ENCODE results near the gene SIRT4. TPM values are rescaled to one million over a fixed set of nuclear protein-coding genes. Genes with fewer than 3 reads are reported as not detected.
A peak's percentile ranks its signal among the peaks of the same experiment; 100 is the strongest.

Gene SIRT4
- total and polyA plus RNA-seq, 11 donors = 3.0 to 10.6 (median 4.7) TPM

- peak overlapping the region in 2 of 12 donors; percentile 20 to 25 for H3K4me3 ChIP-seq
- H3K36me3 ChIP-seq = peaks cover 0 to 4% (median 0%) of the 10 kb centered on the region in 9 donors
- no peaks in the 10 kb centered on the region for H3K27me3 ChIP-seq
- ATAC-seq = no peak
- H3K9me3 ChIP-seq = no peaks in the 10 kb centered on the region
- TF ChIP-seq POLR2A (IDR thresholded peaks at IDR 0.05) (no peak), CTCF (IDR thresholded peaks at IDR 0.05) (no peak)
- peaks cover 7 to 41% (median 34%) of the 10 kb centered on the region in 12 donors for H3K4me1 ChIP-seq
- DNase-seq = no peak
- peak overlapping the region in 3 of 12 donors; percentile 35 to 51 (median 39) for H3K27ac ChIP-seq
- intact Hi-C loops (cut with DNase I) = loop anchor here in 2 of 10 donors (1.0 to 2.0 kb wide), 2 partner anchors 38 to 65 kb away; partner anchors contain the start of gene RPLP0 (in 1 of the 2)
- WGBS, 4 donors = 51 to 62% (median 54%) methylated on average over 8 of the region's 8 CpGs
Observed at GRCh38 chr12:120266180-120266870, 35.8 kb upstream of the SIRT4 start.

GRCh38 chr12:120267736-120268135 lies 34.4 kb upstream of the SIRT4 start:
- Histone ChIP-seq H3K4me3 (no peak overlapping the region), H3K27me3 (no peaks in the 10 kb centered on the region), H3K27ac (no peak overlapping the region), H3K36me3 (no peaks in the 10 kb centered on the region), H3K4me1 (peaks cover 5 to 27% (median 22%) of the 10 kb centered on the region in 12 donors), H3K9me3 (no peaks in the 10 kb centered on the region)
- 53 to 65% (median 58%) methylated on average over 4 of the region's 4 CpGs for WGBS, 4 donors
- intact Hi-C loops (cut with DNase I) = loop anchor here in 1 of 10 donors (2.0 kb wide), 1 partner anchor 39 kb away; no protein-coding TSS in a partner anchor
- DNase-seq (no peak), ATAC-seq (no peak)
- TF ChIP-seq POLR2A (IDR thresholded peaks at IDR 0.05) (no peak), CTCF (IDR thresholded peaks at IDR 0.05) (no peak)

- Histone ChIP-seq H3K27me3 (no peaks in the 10 kb centered on the region), H3K4me3 (no peak overlapping the region), H3K4me1 (no peaks in the 10 kb centered on the region), H3K9me3 (no peaks in the 10 kb centered on the region), H3K27ac (no peak overlapping the region), H3K36me3 (no peaks in the 10 kb centered on the region)
- ATAC-seq (no peak), DNase-seq (no peak)
- 92 to 96% (median 95%) methylated on average over 6 of the region's 6 CpGs for whole genome bisulfite sequencing, 4 donors
- intact Hi-C loops (cut with DNase I) = no loop called here
- TF ChIP-seq CTCF (IDR thresholded peaks at IDR 0.05) (no peak), POLR2A (IDR thresholded peaks at IDR 0.05) (no peak)
Observed at GRCh38 chr12:120276734-120277133, 25.4 kb upstream of the SIRT4 start.

GRCh38 chr12:120278137-120279069 lies 23.7 kb upstream of the SIRT4 start:
- no peak overlapping the region for H3K27ac ChIP-seq
- no peaks in the 10 kb centered on the region for H3K9me3 ChIP-seq
- no peaks in the 10 kb centered on the region for H3K4me1 ChIP-seq
- DNase-seq = peak in 1 of 5 donors; percentile 59
- intact Hi-C loops (cut with DNase I) = no loop called here
- TF ChIP-seq CTCF (IDR thresholded peaks at IDR 0.05) (no peak), POLR2A (IDR thresholded peaks at IDR 0.05) (no peak)
- H3K27me3 ChIP-seq = no peaks in the 10 kb centered on the region
- H3K36me3 ChIP-seq = no peaks in the 10 kb centered on the region
- WGBS, 4 donors = 95 to 96% (median 95%) methylated on average over 47 to 57 of the region's 57 CpGs
- no peak for ATAC-seq
- H3K4me3 ChIP-seq = no peak overlapping the region
